HG02763 (cell line): Measurements from ENCODE around the gene THAP9.
"Not testable (repeated sequence)": the region's sequence is repeated elsewhere in the genome, so short reads cannot be mapped to it uniquely, and the experiment has no call there.

Experiments
- ATAC-seq: cut with Tn5 transposase; IDR thresholded peaks from one replicate; pipeline ENCODE4 v1.9.1; 2021; ENCODE audit warnings: mild to moderate bottlenecking, moderate library complexity; ENCODE audit not compliant: unreplicated experiment

Gene THAP9

GRCh38 chr4:82900411-82901182, at the start of gene THAP9:
THAP9 (plus strand) TSS chr4:82900735; CDS start chr4:82900803, 68 bp downstream.
- ATAC-seq, result peak; percentile 92

GRCh38 chr4:82851318-82851717, 49.2 kb upstream of the THAP9 start:
- no peak for ATAC-seq

GRCh38 chr4:82851885-82852750, 48.4 kb upstream of the THAP9 start:
- ATAC-seq, result no peak

GRCh38 chr4:82852751-82853285, 47.7 kb upstream of the THAP9 start:
- ATAC-seq, result no peak

- not testable (repeated sequence) for ATAC-seq
Measured at GRCh38 chr4:82860487-82860886, 40.0 kb upstream of the THAP9 start.

GRCh38 chr4:82861529-82861928, 39.0 kb upstream of the THAP9 start:
- no peak for ATAC-seq

- no peak for ATAC-seq
Measured at GRCh38 chr4:82864336-82864979, 36.1 kb upstream of the THAP9 start.

- ATAC-seq, result no peak
Measured at GRCh38 chr4:82865592-82865991, 34.9 kb upstream of the THAP9 start.

- not testable (repeated sequence) for ATAC-seq
Measured at GRCh38 chr4:82866033-82866432, 34.5 kb upstream of the THAP9 start.

- no peak for ATAC-seq
Measured at GRCh38 chr4:82866706-82867385, 33.7 kb upstream of the THAP9 start.

- no peak for ATAC-seq
Measured at GRCh38 chr4:82868572-82868971, 32.0 kb upstream of the THAP9 start.

- no peak for ATAC-seq
Measured at GRCh38 chr4:82885410-82885809, 15.1 kb upstream of the THAP9 start.

- no peak for ATAC-seq
Measured at GRCh38 chr4:82886147-82886942, 14.2 kb upstream of the THAP9 start.

GRCh38 chr4:82889287-82889686, 11.2 kb upstream of the THAP9 start:
- ATAC-seq, result no peak

- ATAC-seq, result peak; percentile 1
Measured at GRCh38 chr4:82890528-82890900, 10.0 kb upstream of the THAP9 start.

- peak; percentile 91 for ATAC-seq
Measured at GRCh38 chr4:82890901-82891706, 9.4 kb upstream of the THAP9 start, which contains the start of gene SEC31A. SEC31A (minus strand) TSS chr4:82891153; CDS start chr4:82881936, 9,217 bp downstream.

- no peak for ATAC-seq
Measured at GRCh38 chr4:82891707-82892466, 8.6 kb upstream of the THAP9 start.

- no peak for ATAC-seq
Measured at GRCh38 chr4:82892467-82892802, 8.1 kb upstream of the THAP9 start.
